Muscle of leg (tissue), 11 donors: ENCODE results near the gene HSPBP1. TPM values are rescaled to one million over a fixed set of nuclear protein-coding genes. Genes with fewer than 3 reads are reported as not detected.

Source experiments
- DNase-seq: peaks from one replicate; pipeline ENCODE4 v3.0.0; 2013
- H3K27ac ChIP-seq: one replicate; pipeline ENCODE4 v1.5.1; 2013; ENCODE audit warnings: mild to moderate bottlenecking, low read length, control low read depth
- H3K27me3 ChIP-seq: one replicate; pipeline ENCODE4 v1.6.1; 2013; ENCODE audit warnings: low read length; ENCODE audit not compliant: control insufficient read depth, insufficient read depth
- H3K36me3 ChIP-seq: one replicate; pipeline ENCODE4 v1.6.1; 2013; ENCODE audit warnings: low read length; ENCODE audit not compliant: control insufficient read depth, insufficient read depth
- H3K4me1 ChIP-seq: one replicate; pipeline ENCODE4 v1.6.1; 2013; ENCODE audit warnings: low read length; ENCODE audit not compliant: control insufficient read depth, insufficient read depth
- H3K4me3 ChIP-seq: one replicate; pipeline ENCODE4 v1.5.1; 2013; ENCODE audit warnings: low read length, control low read depth
- H3K9me3 ChIP-seq: replicated peaks from 2 replicates; pipeline ENCODE4 v1.6.1; 2013; ENCODE audit warnings: low read depth, low read length; ENCODE audit not compliant: control insufficient read depth
- WGBS: methylation state at CpG from one replicate; pipeline ENCODE4 v1.1.5; 2013; ENCODE audit warnings: missing lambda C conversion rate; ENCODE audit not compliant: insufficient coverage; 5-methylcytosine and 5-hydroxymethylcytosine counted together
- polyA plus RNA-seq, 8 donors: library from polyadenylated mRNA; unstranded; fragments of 120-200 nt; gene quantifications; one replicate each; pipeline versions ENCODE4 v1.2.1 to v1.2.3, GENCODE V29; 2013; ENCODE audit warnings: inconsistent platforms in 1 of 8, low replicate concordance in 1 of 8; ENCODE audit not compliant: insufficient read length in 8 of 8, insufficient read depth in 1 of 8
- total RNA-seq: library from RNA; stranded (reverse); fragments of 120-200 nt; gene quantifications from one replicate; pipeline ENCODE4 v1.2.4, GENCODE V29; 2013

Gene HSPBP1
- total and polyA plus RNA-seq, 9 donors, result 14.5 to 34.9 (median 29.9) TPM

GRCh38 chr19:55247621-55248099, 32.2 kb downstream of the HSPBP1 start:
- Histone ChIP-seq H3K9me3 (no peaks in the 10 kb centered on the region), H3K36me3 (peaks cover 58% of the 10 kb centered on the region), H3K4me1 (peaks cover 9% of the 10 kb centered on the region), H3K4me3 (no peak overlapping the region), H3K27ac (no peak overlapping the region), H3K27me3 (no peaks in the 10 kb centered on the region)
- DNase-seq, result peak; percentile 71
- WGBS, result 54% methylated on average over 4 of the region's 10 CpGs

DNA sequence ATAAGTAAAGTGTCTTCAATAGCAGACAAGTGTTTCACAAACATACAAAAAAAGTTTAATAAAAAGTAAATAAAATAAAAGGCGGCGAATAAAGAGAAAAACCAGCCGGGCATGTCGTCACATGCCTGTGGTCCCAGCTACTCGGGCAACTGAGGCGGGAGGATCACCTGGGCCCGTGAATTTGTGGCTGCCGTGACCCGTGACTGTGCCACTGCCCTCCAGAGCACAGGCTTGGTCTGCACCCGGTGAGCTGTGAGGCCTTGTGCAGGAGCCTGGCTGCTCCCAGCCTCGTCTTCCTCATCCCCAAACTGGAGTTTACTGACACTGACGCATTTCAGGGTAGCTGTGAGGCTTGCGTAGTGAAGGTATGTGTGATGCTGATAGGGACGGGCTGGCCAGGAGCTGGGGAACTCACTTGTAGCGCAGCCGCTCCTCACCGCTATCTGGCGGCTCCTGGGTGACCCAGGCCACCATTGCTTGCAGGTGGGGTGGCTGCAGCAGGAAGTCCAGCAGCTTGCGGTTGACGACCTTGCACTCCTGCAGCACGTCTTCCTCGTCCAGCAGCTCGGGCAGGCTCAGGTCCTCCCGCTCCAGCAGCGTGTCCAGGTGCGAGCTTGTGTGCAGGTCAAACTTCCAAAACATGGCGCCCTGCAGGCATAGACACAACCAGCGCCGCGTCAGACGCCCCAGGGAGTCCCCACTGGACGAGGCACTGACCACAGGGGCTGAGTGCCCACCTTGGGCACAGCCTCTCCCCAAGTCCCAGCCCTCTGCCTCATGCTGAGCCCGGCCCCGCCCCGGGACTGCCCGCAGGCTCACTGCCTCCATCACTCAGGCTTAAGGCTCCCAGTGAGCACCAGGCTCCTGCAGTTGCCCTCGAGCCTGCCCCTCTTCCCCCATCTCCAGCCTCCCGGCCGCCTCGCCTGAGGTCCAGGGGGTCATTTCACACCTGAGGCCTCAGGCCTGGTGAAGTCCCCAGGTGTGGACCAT, 33.2 kb downstream of the HSPBP1 start:
- H3K9me3 ChIP-seq, result no peaks in the 10 kb centered on the region
- H3K36me3 ChIP-seq, result peaks cover 65% of the 10 kb centered on the region
- no peak for DNase-seq
- peaks cover 9% of the 10 kb centered on the region for H3K4me1 ChIP-seq
- no peak overlapping the region for H3K27ac ChIP-seq
- no peak overlapping the region for H3K4me3 ChIP-seq
- H3K27me3 ChIP-seq, result no peaks in the 10 kb centered on the region
- WGBS, result 86% methylated on average over 34 of the region's 40 CpGs

- 92% methylated on average over 15 of the region's 23 CpGs for WGBS
- Histone ChIP-seq H3K27me3 (no peaks in the 10 kb centered on the region), H3K9me3 (no peaks in the 10 kb centered on the region), H3K4me1 (peaks cover 9% of the 10 kb centered on the region), H3K4me3 (no peak overlapping the region), H3K27ac (no peak overlapping the region), H3K36me3 (peaks cover 74% of the 10 kb centered on the region)
- DNase-seq, result no peak
Observed at GRCh38 chr19:55245236-55245904, 34.5 kb downstream of the HSPBP1 start.

DNA sequence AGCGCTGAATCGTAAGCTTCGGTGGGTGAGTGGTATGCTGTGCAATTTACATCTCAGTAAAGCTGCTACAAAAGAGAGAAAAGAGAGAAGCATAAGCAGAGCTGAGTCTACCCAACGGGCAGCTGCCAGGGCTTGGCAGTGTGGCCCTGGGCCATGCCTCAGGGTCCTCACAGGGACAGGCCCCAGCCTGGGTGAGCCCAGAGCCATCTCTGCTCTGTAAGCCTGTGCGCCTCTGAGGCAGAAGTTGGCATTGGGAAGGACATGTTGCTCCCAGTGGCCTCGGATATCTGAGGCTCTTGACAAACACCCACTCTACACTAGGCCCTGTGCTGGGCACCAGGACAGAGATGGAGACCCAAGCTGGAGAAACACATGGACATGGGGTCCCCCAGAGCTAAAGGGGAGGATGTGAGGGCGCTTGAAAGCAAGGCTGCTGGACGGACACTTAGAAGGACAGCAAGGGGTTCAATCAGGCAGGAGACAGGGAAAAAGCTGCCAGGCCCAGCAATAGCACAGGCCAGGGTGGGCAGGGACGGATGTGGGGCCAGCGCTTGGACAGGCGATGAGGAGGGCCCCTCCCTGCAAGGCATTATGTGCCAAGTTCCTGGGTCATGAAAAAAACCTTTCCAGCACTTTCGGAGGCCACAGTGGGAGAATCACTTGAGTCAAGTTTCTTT, 35.8 kb downstream of the HSPBP1 start:
- 91% methylated on average over 11 of the region's 12 CpGs for WGBS
- Histone ChIP-seq H3K36me3 (peaks cover 83% of the 10 kb centered on the region), H3K4me1 (peaks cover 9% of the 10 kb centered on the region), H3K9me3 (no peaks in the 10 kb centered on the region), H3K27ac (no peak overlapping the region), H3K27me3 (no peaks in the 10 kb centered on the region), H3K4me3 (no peak overlapping the region)
- no peak for DNase-seq

DNA sequence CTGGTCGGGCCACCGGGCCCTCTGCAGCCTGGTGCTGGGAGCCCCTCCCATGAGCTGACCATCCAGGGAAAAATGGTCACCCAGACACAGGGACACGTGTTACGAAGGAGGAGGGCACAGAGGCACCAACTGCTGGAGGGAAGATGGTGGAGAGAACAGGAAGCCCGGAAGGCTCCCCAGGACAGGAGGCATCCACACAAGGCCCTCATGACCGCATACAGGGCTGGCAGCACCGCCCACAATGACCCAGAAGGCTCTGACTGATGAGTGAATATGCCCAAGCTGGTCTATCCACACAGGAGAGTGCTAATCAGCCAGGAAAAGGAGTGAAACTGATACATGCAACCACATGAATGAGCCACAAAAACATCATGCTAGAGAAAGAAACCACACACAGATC, 37.4 kb downstream of the HSPBP1 start:
- Histone ChIP-seq H3K9me3 (no peaks in the 10 kb centered on the region), H3K4me3 (no peak overlapping the region), H3K36me3 (peaks cover 89% of the 10 kb centered on the region), H3K4me1 (peaks cover 4% of the 10 kb centered on the region), H3K27ac (no peak overlapping the region), H3K27me3 (no peaks in the 10 kb centered on the region)
- 69% methylated on average over 5 of the region's 7 CpGs for WGBS
- DNase-seq, result no peak

DNA sequence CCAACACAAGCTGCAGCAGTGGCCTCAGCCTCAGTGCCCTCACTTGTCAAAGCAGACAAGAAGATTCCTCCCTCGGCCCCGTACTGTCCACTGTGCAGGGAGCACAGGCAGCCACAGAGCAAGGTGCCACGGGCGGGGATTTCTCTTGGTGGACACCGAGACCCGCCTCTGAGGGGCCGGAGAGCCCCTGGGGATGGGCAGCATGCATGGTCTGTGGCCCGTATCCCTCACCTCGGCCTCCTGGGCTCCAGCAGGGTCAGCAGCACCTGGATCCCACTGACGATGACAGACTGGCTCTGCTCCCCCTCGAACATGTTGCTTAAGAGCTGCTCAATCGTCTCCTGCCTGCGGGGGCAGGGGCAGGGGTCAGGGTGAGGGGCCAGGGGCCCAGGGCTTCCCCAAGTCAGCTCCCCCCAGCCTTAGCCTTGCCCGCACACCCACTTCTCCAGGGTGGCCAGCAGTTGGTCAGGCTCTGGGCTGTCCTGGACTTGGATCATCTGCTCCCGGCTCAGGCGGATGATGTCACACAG, 37.9 kb downstream of the HSPBP1 start:
- Histone ChIP-seq H3K4me1 (no peaks in the 10 kb centered on the region), H3K27me3 (no peaks in the 10 kb centered on the region), H3K36me3 (peaks cover 90% of the 10 kb centered on the region), H3K9me3 (no peaks in the 10 kb centered on the region), H3K4me3 (no peak overlapping the region), H3K27ac (no peak overlapping the region)
- WGBS, result 88% methylated on average over 15 of the region's 16 CpGs
- DNase-seq, result no peak

DNA sequence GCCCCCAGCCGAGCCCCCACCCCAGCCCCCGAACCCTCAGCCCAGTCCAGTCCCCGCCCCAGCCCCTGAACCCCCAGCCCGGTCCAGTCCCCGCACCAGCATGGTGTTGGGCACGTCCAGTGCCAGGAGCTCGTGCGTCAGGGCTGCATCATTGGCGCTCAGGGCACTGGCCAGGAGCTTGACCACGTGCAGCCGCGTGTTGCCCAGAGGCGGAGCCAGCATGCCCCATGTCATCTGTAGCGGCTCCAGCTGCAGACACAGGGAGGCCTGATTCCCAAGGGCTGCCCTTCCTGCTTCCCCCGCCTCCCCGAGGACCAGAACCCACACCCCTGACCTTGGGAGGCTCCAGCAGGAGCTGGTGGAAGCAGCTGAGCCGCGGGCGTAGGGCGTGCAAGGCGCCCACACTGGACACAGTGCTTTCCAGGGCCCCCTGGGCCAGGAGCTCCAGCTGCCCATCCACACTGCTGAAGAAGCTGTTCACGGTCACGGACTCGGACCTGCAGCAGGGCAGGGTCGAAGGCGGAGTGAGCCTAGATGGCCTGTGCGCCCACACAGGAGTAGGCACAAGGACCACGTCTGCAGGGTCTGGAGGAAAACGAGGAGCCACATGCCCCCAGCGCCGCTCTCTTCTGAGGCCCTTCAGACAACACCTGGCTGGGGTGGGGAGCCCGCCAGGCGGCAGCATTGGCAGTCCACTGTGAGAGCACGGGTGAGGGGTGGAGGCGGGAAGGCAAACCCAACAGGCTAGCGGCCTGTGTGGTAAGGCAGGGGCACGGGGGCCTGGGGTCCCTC, 38.6 kb downstream of the HSPBP1 start:
- H3K27me3 ChIP-seq, result no peaks in the 10 kb centered on the region
- peaks cover 90% of the 10 kb centered on the region for H3K36me3 ChIP-seq
- H3K4me1 ChIP-seq, result no peaks in the 10 kb centered on the region
- DNase-seq, result no peak
- H3K4me3 ChIP-seq, result no peak overlapping the region
- WGBS, result 90% methylated on average over 35 of the region's 37 CpGs
- no peak overlapping the region for H3K27ac ChIP-seq
- no peaks in the 10 kb centered on the region for H3K9me3 ChIP-seq

DNA sequence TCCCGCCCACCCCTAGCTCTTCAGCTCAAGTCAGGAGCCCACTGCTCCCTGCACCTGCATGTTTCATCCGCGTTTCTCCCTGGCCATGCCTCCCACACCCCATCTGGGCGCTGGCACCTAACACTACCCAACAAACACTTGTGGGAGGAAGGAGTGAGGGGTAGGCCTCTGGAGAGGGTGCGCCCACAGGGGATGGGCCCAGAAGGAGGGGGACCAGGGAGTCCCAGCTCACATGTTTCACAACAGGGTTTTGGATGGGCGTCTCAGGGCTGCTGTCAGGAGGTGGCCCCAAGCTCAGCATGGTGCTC, 39.2 kb downstream of the HSPBP1 start:
- DNase-seq, result no peak
- Histone ChIP-seq H3K4me3 (no peak overlapping the region), H3K27ac (no peak overlapping the region), H3K4me1 (no peaks in the 10 kb centered on the region), H3K27me3 (no peaks in the 10 kb centered on the region), H3K36me3 (peaks cover 92% of the 10 kb centered on the region), H3K9me3 (no peaks in the 10 kb centered on the region)
- 95% methylated on average over 3 of the region's 6 CpGs for WGBS

DNA sequence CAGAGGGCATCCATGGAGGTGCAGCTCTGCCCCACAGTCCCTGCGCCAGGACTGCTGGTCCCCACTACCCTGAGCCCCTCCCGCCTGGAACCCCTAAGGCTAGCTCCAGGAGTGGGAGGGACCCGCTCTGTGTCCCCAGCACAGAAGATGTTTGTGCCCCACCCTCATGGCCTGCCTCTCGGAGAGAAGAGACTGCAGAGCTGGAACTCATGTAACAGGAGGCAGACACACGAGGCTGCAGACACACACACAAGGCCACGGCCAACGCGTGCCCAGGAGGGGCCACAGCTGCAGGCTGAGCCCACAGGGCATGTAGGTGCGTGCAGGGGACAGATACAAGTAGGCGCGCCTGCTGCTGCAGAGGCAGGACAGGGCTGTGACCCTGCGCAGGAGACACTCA, 40.9 kb downstream of the HSPBP1 start:
- Histone ChIP-seq H3K36me3 (peaks cover 89% of the 10 kb centered on the region), H3K27ac (no peak overlapping the region), H3K9me3 (no peaks in the 10 kb centered on the region), H3K4me1 (no peaks in the 10 kb centered on the region), H3K4me3 (no peak overlapping the region), H3K27me3 (no peaks in the 10 kb centered on the region)
- no peak for DNase-seq
- WGBS, result 92% methylated on average over 11 of the region's 12 CpGs
